Measurements from ENCODE around the gene TBX4. TPM values are rescaled to one million over a fixed set of nuclear protein-coding genes. Genes with fewer than 3 reads are reported as not detected.
"Not testable (repeated sequence)": the region's sequence is repeated elsewhere in the genome, so short reads cannot be mapped to it uniquely, and the experiment has no call there.

The TBX4 gene
- total and polyA plus RNA-seq, 9 donors, result 18.7 to 43.6 (median 26.4) TPM

DNA sequence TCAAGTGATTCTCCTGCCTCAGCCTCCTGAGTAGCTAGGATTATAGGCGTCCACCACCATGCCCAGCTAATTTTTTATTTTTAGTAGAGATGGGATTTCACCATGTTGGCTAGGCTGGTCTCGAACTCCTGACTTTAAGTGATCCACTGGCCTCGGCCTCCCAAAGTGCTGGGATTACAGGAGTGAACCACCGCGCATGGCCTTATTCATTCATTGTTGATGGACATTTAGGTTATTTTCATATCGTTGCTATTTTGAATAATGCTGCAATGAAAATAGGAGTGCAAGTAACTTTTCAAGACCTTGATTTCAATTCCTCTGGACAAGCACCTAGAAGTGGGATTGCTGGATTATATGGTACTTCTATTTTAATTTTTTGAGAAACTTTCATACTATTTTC, 22.4 kb upstream of the TBX4 start:
- WGBS (ENCODE audit: insufficient coverage), result no CpG with 5 or more reads among the region's 6 CpGs
- H3K27ac ChIP-seq (ENCODE audit: low read length); H3K27me3 ChIP-seq (ENCODE audit: control insufficient read depth, insufficient read depth, low read length); H3K36me3 ChIP-seq (ENCODE audit: control insufficient read depth, insufficient read depth, low read length); H3K4me1 ChIP-seq (ENCODE audit: control insufficient read depth, insufficient read depth, low read length); H3K9me3 ChIP-seq (replicated peaks; ENCODE audit: control insufficient read depth, low read depth, low read length); DNase-seq; H3K4me3 ChIP-seq (ENCODE audit: low read length): not testable (repeated sequence)

DNA sequence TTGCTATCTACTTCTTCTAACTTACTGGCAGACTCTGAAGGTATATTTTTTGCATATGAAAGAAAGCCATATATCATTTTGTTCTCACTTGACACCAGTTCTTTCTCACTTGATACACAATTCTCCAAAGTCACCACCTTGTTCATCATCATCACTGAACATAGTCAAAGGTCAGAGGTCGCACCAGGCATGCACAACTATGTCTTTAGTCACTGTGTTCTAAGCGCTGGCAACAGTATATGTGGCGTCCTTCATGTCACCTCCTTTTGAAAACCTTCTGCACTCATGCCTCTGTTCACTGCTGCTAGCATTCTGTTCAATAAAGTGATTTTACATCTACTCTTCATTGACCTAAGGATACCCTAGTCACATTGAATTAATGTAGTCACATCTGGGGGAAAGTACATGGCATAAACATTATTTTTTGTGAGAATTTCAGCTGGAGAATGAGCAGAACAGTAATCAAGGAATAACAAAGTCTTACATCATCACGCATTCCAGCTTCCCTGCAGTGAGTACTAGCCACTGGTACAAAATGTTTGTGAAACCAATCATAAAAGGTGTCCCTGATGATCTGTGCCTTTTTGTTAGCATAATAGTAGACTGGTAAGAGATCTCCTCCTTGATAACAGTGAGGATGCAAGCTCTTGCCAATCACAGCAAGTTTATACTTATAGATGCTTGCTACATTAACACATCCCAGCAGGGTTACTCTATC, 20.5 kb upstream of the TBX4 start:
- Histone ChIP-seq H3K36me3 (ENCODE audit: control insufficient read depth, insufficient read depth, low read length) (no peaks in the 10 kb centered on the region), H3K9me3 (replicated peaks; ENCODE audit: control insufficient read depth, low read depth, low read length) (peaks cover 3% of the 10 kb centered on the region), H3K27me3 (ENCODE audit: control insufficient read depth, insufficient read depth, low read length) (no peaks in the 10 kb centered on the region), H3K4me3 (ENCODE audit: low read length) (no peak overlapping the region), H3K4me1 (ENCODE audit: control insufficient read depth, insufficient read depth, low read length) (no peaks in the 10 kb centered on the region), H3K27ac (ENCODE audit: low read length) (no peak overlapping the region)
- 64% methylated on average over 3 of the region's 4 CpGs for WGBS (ENCODE audit: insufficient coverage)
- no peak for DNase-seq

DNA sequence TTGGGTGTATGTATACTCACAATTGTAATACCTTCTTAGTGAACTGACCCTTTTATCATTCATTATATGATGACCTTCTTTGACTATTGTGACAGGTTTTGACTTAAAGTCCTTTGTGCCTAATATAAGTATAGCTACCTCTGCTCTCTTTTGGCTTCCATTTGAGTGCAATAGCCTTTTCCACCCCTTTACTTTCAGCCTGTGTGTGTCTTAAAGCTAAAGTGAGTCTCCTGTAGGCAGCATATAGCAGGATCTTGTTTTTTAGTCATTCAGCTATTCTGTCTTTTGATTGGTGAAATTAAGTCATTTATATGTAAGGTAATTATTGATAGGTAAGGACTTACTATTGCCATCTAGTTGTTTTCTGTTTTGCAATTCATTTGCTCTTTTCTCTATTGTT, 15.9 kb upstream of the TBX4 start:
- no peak for DNase-seq
- H3K27me3 ChIP-seq (ENCODE audit: control insufficient read depth, insufficient read depth, low read length), result peaks cover 3% of the 10 kb centered on the region
- no peak overlapping the region for H3K4me3 ChIP-seq (ENCODE audit: low read length)
- H3K4me1 ChIP-seq (ENCODE audit: control insufficient read depth, insufficient read depth, low read length), result no peaks in the 10 kb centered on the region
- peaks cover 13% of the 10 kb centered on the region for H3K9me3 ChIP-seq (replicated peaks; ENCODE audit: control insufficient read depth, low read depth, low read length)
- no peaks in the 10 kb centered on the region for H3K36me3 ChIP-seq (ENCODE audit: control insufficient read depth, insufficient read depth, low read length)
- no peak overlapping the region for H3K27ac ChIP-seq (ENCODE audit: low read length)

DNA sequence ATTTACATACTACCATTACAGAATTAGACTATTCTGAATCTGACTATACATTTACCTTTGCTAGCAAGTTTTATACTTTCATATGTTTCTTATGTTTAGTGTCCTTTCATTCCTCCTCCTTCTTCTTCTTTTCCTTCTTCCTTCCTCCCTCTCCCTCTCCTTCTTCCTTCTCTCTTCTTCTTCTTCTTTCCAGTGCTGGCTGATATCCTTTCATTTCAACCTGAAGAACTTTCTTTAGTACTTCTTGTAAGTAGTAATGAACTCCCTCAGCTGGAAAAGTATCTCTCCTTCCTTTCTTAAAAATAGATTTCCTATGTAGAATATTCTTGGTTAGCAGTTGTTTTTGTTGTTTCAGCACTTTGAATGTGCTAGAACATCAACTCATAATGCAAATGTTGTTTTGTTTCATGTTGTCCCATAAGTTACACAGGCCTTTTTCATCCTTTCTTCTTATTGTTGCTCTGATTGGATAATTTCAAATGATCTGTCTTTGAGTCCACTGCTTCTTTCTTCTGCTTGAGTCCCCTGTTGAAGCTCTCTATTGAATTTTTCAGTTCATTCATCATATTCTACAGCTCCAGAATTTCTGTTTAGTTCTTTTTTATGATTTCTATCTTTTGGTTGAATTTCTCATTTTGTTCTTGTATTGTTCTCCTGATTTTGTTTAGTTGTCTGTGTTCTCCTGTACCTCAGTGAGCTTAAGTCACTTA, 15.1 kb upstream of the TBX4 start:
- H3K27me3 ChIP-seq (ENCODE audit: control insufficient read depth, insufficient read depth, low read length), result peaks cover 3% of the 10 kb centered on the region
- DNase-seq, result no peak
- peaks cover 13% of the 10 kb centered on the region for H3K9me3 ChIP-seq (replicated peaks; ENCODE audit: control insufficient read depth, low read depth, low read length)
- H3K4me3 ChIP-seq (ENCODE audit: low read length), result no peak overlapping the region
- H3K4me1 ChIP-seq (ENCODE audit: control insufficient read depth, insufficient read depth, low read length), result no peaks in the 10 kb centered on the region
- no peaks in the 10 kb centered on the region for H3K36me3 ChIP-seq (ENCODE audit: control insufficient read depth, insufficient read depth, low read length)
- no peak overlapping the region for H3K27ac ChIP-seq (ENCODE audit: low read length)

DNA sequence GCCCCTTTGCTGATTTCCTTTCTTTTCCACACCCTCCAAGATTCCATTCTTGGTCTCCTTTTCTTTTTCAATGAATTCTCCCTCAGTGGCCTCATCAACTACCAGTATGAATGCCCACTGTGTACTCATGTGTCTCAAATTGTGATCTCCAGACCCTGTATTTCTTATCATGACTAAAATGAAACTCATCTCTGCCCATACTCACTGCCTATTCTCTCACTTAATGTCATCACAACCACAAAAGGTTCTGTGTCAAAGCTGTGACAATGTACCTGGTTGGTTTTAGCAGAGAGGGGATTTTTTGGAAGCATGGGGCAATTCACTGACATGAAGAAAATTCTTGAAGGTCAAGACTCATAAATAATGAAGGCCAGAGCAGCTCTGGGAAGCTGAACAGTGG, 11.5 kb upstream of the TBX4 start:
- no peak overlapping the region for H3K4me3 ChIP-seq (ENCODE audit: low read length)
- peaks cover 8% of the 10 kb centered on the region for H3K4me1 ChIP-seq (ENCODE audit: control insufficient read depth, insufficient read depth, low read length)
- H3K36me3 ChIP-seq (ENCODE audit: control insufficient read depth, insufficient read depth, low read length), result no peaks in the 10 kb centered on the region
- no peak for DNase-seq
- H3K27ac ChIP-seq (ENCODE audit: low read length), result no peak overlapping the region
- peaks cover 10% of the 10 kb centered on the region for H3K9me3 ChIP-seq (replicated peaks; ENCODE audit: control insufficient read depth, low read depth, low read length)
- peaks cover 8% of the 10 kb centered on the region for H3K27me3 ChIP-seq (ENCODE audit: control insufficient read depth, insufficient read depth, low read length)

DNA sequence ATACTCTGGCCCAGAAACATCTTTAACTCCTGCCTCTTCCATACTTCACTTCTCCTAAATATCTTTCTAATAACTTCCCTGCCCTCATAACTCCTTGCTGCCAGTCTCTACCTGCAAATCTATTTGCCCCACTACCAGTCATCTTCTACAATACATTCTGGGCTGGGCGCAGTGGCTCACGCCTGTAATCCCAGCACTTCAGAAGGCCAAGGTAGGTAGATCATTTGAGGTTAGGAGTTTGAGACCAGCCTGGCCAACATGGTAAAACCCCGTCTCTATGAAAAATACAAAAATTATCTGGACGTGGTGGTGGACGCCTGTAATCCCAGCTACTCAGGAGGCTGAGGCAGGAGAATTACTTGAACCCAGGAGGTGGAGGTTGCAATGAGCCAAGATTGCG, 10.7 kb upstream of the TBX4 start:
- DNase-seq; H3K4me3 ChIP-seq (ENCODE audit: low read length); H3K27ac ChIP-seq (ENCODE audit: low read length); H3K27me3 ChIP-seq (ENCODE audit: control insufficient read depth, insufficient read depth, low read length); H3K4me1 ChIP-seq (ENCODE audit: control insufficient read depth, insufficient read depth, low read length); H3K36me3 ChIP-seq (ENCODE audit: control insufficient read depth, insufficient read depth, low read length): not testable (repeated sequence)
- 95% methylated on average over 5 of the region's 6 CpGs for WGBS (ENCODE audit: insufficient coverage)
- peaks cover 10% of the 10 kb centered on the region for H3K9me3 ChIP-seq (replicated peaks; ENCODE audit: control insufficient read depth, low read depth, low read length)

DNA sequence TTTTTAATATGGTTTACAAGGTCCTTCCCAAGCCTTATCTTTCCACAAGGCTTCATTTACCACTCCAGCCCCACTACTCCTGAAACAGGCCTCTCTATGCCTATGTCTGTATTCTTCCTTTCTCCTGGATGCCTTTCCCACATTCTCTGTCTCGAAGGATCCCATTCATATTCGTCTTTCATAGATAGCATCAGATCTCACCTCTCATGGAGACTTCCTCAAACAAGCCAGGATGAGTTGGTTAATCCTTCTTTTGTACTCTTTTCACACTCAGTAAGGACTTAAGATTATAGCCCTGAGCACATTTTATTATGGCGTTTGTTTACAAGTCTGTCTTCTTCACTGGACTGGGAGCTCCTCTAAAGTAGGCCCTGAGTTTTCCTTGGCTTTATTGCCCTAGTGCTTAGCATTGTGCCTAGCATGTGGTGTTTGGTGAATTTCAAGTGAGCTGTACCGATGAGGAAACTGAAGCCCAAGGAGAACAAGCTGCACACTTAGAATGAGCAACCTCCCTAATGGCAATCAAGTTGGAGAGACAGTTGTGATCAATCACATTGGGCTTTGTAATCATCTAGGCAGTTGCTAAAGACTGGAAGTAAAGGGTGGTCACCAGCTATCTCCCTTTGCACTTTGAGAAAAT, 10.0 kb upstream of the TBX4 start:
- peaks cover 13% of the 10 kb centered on the region for H3K27me3 ChIP-seq (ENCODE audit: control insufficient read depth, insufficient read depth, low read length)
- DNase-seq, result no peak
- no peak overlapping the region for H3K4me3 ChIP-seq (ENCODE audit: low read length)
- 39% methylated on average over 2 of the region's 4 CpGs for WGBS (ENCODE audit: insufficient coverage)
- H3K9me3 ChIP-seq (replicated peaks; ENCODE audit: control insufficient read depth, low read depth, low read length), result peaks cover 7% of the 10 kb centered on the region
- H3K27ac ChIP-seq (ENCODE audit: low read length), result no peak overlapping the region
- H3K4me1 ChIP-seq (ENCODE audit: control insufficient read depth, insufficient read depth, low read length), result peaks cover 8% of the 10 kb centered on the region
- no peaks in the 10 kb centered on the region for H3K36me3 ChIP-seq (ENCODE audit: control insufficient read depth, insufficient read depth, low read length)

DNA sequence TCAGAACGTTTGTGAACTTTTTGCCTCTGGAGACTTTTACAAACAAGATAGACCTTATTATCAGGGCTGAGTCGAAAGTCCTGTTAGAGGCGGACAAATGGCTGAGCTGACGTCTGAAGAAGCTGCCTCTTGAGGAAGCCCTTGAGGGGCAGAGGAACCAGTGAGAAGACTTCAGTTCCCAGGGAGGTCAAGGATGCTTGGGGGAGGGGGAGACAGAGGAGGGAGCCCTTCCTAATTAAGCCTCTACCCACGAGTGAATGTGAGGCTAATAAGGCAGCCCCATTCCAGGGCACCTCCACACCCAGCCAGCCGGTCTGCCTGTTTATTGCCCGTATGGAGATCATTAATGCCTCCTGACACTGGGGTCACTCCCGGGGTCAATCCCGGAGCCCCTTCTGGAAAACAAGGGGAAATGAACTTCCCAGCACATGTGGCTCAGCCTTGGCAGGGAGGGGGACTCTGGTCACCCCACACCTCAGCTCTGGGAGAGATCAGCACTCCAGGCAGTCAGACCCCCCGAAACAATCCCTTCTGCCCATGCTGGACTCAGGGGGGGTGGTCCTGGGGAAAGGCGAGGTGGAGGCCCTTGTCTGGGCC, 9.2 kb upstream of the TBX4 start:
- H3K4me1 ChIP-seq (ENCODE audit: control insufficient read depth, insufficient read depth, low read length), result peaks cover 8% of the 10 kb centered on the region
- H3K9me3 ChIP-seq (replicated peaks; ENCODE audit: control insufficient read depth, low read depth, low read length), result peaks cover 4% of the 10 kb centered on the region
- peaks cover 15% of the 10 kb centered on the region for H3K27me3 ChIP-seq (ENCODE audit: control insufficient read depth, insufficient read depth, low read length)
- no peak overlapping the region for H3K27ac ChIP-seq (ENCODE audit: low read length)
- H3K36me3 ChIP-seq (ENCODE audit: control insufficient read depth, insufficient read depth, low read length), result no peaks in the 10 kb centered on the region
- DNase-seq, result no peak
- no peak overlapping the region for H3K4me3 ChIP-seq (ENCODE audit: low read length)
- 33% methylated on average over 4 of the region's 11 CpGs for WGBS (ENCODE audit: insufficient coverage)

DNA sequence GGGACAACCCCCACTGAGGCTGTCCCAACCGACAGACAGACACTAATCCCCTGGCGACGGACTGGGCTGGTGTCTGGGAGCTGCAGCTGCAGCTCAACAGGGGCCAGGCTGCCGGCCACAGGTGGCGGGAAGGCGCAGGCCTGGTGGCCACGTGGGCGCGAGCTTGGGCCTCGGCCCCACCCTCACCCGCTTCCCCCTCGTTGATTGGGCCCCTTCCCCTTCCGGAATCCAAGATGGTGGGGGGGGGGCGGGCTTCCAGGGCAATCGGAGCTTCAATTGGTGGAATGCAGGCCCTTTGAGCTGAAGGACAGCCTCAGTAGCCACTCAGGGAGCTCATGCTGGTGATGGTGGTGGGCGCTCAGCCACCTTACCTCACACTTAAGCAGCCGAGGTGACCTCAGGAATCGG, 8.7 kb upstream of the TBX4 start:
- peak; percentile 79 for DNase-seq
- 36% methylated on average over 4 of the region's 18 CpGs for WGBS (ENCODE audit: insufficient coverage)

DNA sequence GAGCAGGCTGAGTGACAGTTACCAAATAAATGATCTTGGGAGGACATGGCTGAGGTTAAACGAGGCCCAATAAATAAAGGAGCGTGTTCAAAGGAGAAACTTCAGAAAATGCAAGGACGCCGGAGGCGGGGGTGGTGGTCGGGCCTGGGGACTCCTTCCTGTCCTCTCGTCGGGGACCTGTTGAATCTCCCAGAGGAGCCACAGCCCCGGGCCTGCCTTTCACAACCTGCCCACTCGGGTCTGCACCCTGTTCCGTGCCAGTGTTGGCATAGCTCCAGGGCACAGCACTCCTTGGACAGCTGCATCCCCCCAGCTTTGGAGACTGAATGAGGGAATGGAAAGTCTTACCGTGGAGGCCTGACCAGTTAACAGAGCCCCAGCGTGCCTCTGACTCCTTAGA, 8.1 kb upstream of the TBX4 start:
- no peaks in the 10 kb centered on the region for H3K36me3 ChIP-seq (ENCODE audit: control insufficient read depth, insufficient read depth, low read length)
- H3K9me3 ChIP-seq (replicated peaks; ENCODE audit: control insufficient read depth, low read depth, low read length), result no peaks in the 10 kb centered on the region
- peak overlapping the region; percentile 19 for H3K4me3 ChIP-seq (ENCODE audit: low read length)
- DNase-seq, result no peak
- no peak overlapping the region for H3K27ac ChIP-seq (ENCODE audit: low read length)
- peaks cover 12% of the 10 kb centered on the region for H3K27me3 ChIP-seq (ENCODE audit: control insufficient read depth, insufficient read depth, low read length)
- peaks cover 8% of the 10 kb centered on the region for H3K4me1 ChIP-seq (ENCODE audit: control insufficient read depth, insufficient read depth, low read length)
- 24% methylated on average over 11 of the region's 13 CpGs for WGBS (ENCODE audit: insufficient coverage)

More for the DNA sequence above, 8.7 kb upstream of the TBX4 start:
- Histone ChIP-seq H3K36me3 (ENCODE audit: control insufficient read depth, insufficient read depth, low read length) (no peaks in the 10 kb centered on the region), H3K9me3 (replicated peaks; ENCODE audit: control insufficient read depth, low read depth, low read length) (no peaks in the 10 kb centered on the region), H3K4me1 (ENCODE audit: control insufficient read depth, insufficient read depth, low read length) (peaks cover 8% of the 10 kb centered on the region), H3K27ac (ENCODE audit: low read length) (no peak overlapping the region), H3K27me3 (ENCODE audit: control insufficient read depth, insufficient read depth, low read length) (peaks cover 13% of the 10 kb centered on the region), H3K4me3 (ENCODE audit: low read length) (peak overlapping the region; percentile 19)

Data from muscle of leg (tissue), 11 donors.